GM12878 (cell line): ENCODE data around the gene NOL7. TPM values are rescaled to one million over a fixed set of nuclear protein-coding genes. Genes with fewer than 3 reads are reported as not detected.

ENCODE experiments used
- BHLHE40 ChIP-seq, 2 experiments: fragments of 450-650 bp in 1 of 2; IDR thresholded peaks; 2 replicates each; pipeline ENCODE4 v1.6.1; 2011 to 2017; ENCODE audit warnings: low read depth in 2 of 2, borderline replicate concordance in 1 of 2, improper control_type of control experiment in 1 of 2, low read length in 1 of 2, mild to moderate bottlenecking in 1 of 2
- CBX3 ChIP-seq: fragments of 200-600 bp; sonication (generic); IDR thresholded peaks from 2 replicates; pipeline ENCODE4 v1.6.1; 2016; ENCODE audit warnings: low read depth, borderline replicate concordance
- CEBPB ChIP-seq, 2 experiments: fragments of 150-350 bp in 1 of 2; IDR thresholded peaks; 2 replicates each; pipeline ENCODE4 v1.6.1; 2012 to 2014; ENCODE audit warnings: low read depth in 2 of 2, low read length in 2 of 2, borderline replicate concordance in 1 of 2, inconsistent platforms in 1 of 2
- CEBPZ ChIP-seq: fragments of 150-350 bp; IDR thresholded peaks from 2 replicates; pipeline ENCODE4 v1.6.1; 2016; ENCODE audit warnings: low read depth, low read length
- EGR1 ChIP-seq, 2 experiments: IDR thresholded peaks; 1 replicate in 1 of 2; 2 replicates in 1 of 2; pipeline ENCODE4 v1.6.1; 2011 to 2012; ENCODE audit warnings: low read depth in 2 of 2, low read length in 2 of 2, borderline replicate concordance in 1 of 2, mild to moderate bottlenecking in 1 of 2, moderate library complexity in 1 of 2
- EP300 ChIP-seq, 2 experiments: fragments of 150-350 bp in 1 of 2; IDR thresholded peaks; 2 replicates each; pipeline ENCODE4 v1.6.1; 2011 to 2012; ENCODE audit warnings: low read depth in 2 of 2, low read length in 2 of 2, borderline replicate concordance in 1 of 2, improper control_type of control experiment in 1 of 2, inconsistent platforms in 1 of 2; ENCODE audit not compliant: control insufficient read depth in 1 of 2
- ETV6 ChIP-seq, 2 experiments: fragments of 450-650 bp in 1 of 2; IDR thresholded peaks in 1 of 2; conservative IDR thresholded peaks in 1 of 2; 2 replicates each; pipeline ENCODE4 v1.6.1; 2014; ENCODE audit warnings: antibody characterized with exemption in 1 of 2, borderline replicate concordance in 1 of 2, low read depth in 1 of 2, mild to moderate bottlenecking in 1 of 2, moderate library complexity in 1 of 2
- EZH2 ChIP-seq: IDR thresholded peaks from 2 replicates; pipeline ENCODE4 v1.6.1; 2012; ENCODE audit warnings: low read depth, mild to moderate bottlenecking, control low read depth, inconsistent platforms, low read length, borderline replicate concordance; ENCODE audit not compliant: control insufficient read depth
- HDGF ChIP-seq: fragments of 450-650 bp; IDR thresholded peaks from 2 replicates; pipeline ENCODE4 v1.6.1; 2016; ENCODE audit warnings: antibody characterized with exemption
- MEF2A ChIP-seq: IDR thresholded peaks from 2 replicates; pipeline ENCODE4 v1.6.1; 2011; ENCODE audit warnings: low read depth, mild to moderate bottlenecking, low read length, moderate library complexity; ENCODE audit not compliant: insufficient read depth
- MYC ChIP-seq: IDR thresholded peaks from 2 replicates; pipeline ENCODE4 v1.6.1; 2011; ENCODE audit warnings: mild to moderate bottlenecking, low read length, moderate library complexity, inconsistent platforms; ENCODE audit not compliant: insufficient read depth, insufficient replicate concordance, insufficient read length, severe bottlenecking
- NR2F1 ChIP-seq: fragments of 450-650 bp; conservative IDR thresholded peaks from 2 replicates; pipeline ENCODE4 v1.6.1; 2017; ENCODE audit warnings: mild to moderate bottlenecking
- POLR2AphosphoS5 ChIP-seq: IDR thresholded peaks from 2 replicates; pipeline ENCODE4 v1.6.1; 2011; ENCODE audit warnings: mild to moderate bottlenecking, low read length, inconsistent platforms
- RAD51 ChIP-seq: fragments of 450-650 bp; IDR thresholded peaks from 2 replicates; pipeline ENCODE4 v1.6.1; 2016; ENCODE audit warnings: moderate library complexity, mild to moderate bottlenecking, inconsistent platforms
- RCOR1 ChIP-seq: conservative IDR thresholded peaks from 2 replicates; pipeline ENCODE4 v1.6.1; 2012; ENCODE audit warnings: low read depth, low read length, improper control_type of control experiment
- RELB ChIP-seq: fragments of 450-650 bp; IDR thresholded peaks from 2 replicates; pipeline ENCODE4 v1.6.1; 2017; ENCODE audit warnings: low read depth, mild to moderate bottlenecking, moderate library complexity
- SMAD1 ChIP-seq: fragments of 450-650 bp; IDR thresholded peaks from 2 replicates; pipeline ENCODE4 v1.6.1; 2018; ENCODE audit warnings: mild to moderate bottlenecking, low read depth; ENCODE audit not compliant: partially characterized antibody
- SMAD5 ChIP-seq: IDR thresholded peaks from 2 replicates; pipeline ENCODE4 v1.6.1; 2016; ENCODE audit warnings: antibody characterized with exemption, low read depth
- SP1 ChIP-seq: IDR thresholded peaks from one replicate; pipeline ENCODE4 v1.6.1; 2011; ENCODE audit warnings: low read depth, low read length
- SREBF2 ChIP-seq: IDR thresholded peaks from 2 replicates; pipeline ENCODE4 v1.6.1; 2012; ENCODE audit warnings: mild to moderate bottlenecking, low read length
- STAT3 ChIP-seq: IDR thresholded peaks from 2 replicates; pipeline ENCODE4 v1.6.1; 2011; ENCODE audit warnings: low read depth, low read length, improper control_type of control experiment
- YY1 ChIP-seq: IDR thresholded peaks from 2 replicates; pipeline ENCODE4 v1.6.1; 2011; ENCODE audit warnings: low read depth, mild to moderate bottlenecking, low read length
- ZBED1 ChIP-seq: IDR thresholded peaks from 2 replicates; pipeline ENCODE4 v1.6.1; 2016; ENCODE audit warnings: borderline replicate concordance
- ZNF24 ChIP-seq: fragments of 450-650 bp; IDR thresholded peaks from 2 replicates; pipeline ENCODE4 v1.6.1; 2017; ENCODE audit warnings: antibody characterized with exemption, mild to moderate bottlenecking
- ZSCAN29 ChIP-seq: fragments of 450-650 bp; IDR thresholded peaks from 2 replicates; pipeline ENCODE4 v1.6.1; 2017; ENCODE audit warnings: mild to moderate bottlenecking, moderate library complexity
- polyA plus RNA-seq, 11 experiments: library from polyadenylated mRNA; depleted of rRNA in 4 of 11; unstranded in 6 of 11; stranded (reverse) in 5 of 11; fragments of >200 nt; fragmentation: Nextera tagmentation in 4 of 11; fragmentation: Illumina TruSeq in 1 of 11; extraction: Ambion mirVana in 4 of 11; extraction: Trizol in 1 of 11; gene quantifications; 1 replicate in 1 of 11; 2 replicates in 10 of 11; pipeline versions ENCODE4 v1.2.1 to v1.2.3, GENCODE V29; 2011 to 2016; ENCODE audit warnings: inconsistent platforms in 2 of 11, missing spikeins in 2 of 11, low read depth in 1 of 11
- total RNA-seq, 4 experiments: library from RNA; depleted of rRNA in 3 of 4; stranded (reverse); fragments of >200 nt in 3 of 4; fragmentation: Illumina TruSeq in 1 of 4; extraction: Trizol in 1 of 4; gene quantifications; 2 replicates each; pipeline versions ENCODE4 v1.2.1 to v1.2.3, GENCODE V29; 2013 to 2021

The NOL7 gene
- total and polyA plus RNA-seq, 10 of the 15 experiments (the other 5 are each of a cell fraction or from before 2014, with no cell fraction given): 12.2 to 222 (median 86.2) TPM

GRCh38 chr6:13574571-13575376, 40.4 kb upstream of the NOL7 start, which contains the start of gene SIRT5 (continued):
- TF ChIP-seq EZH2 (no peak), MYC (no peak), ETV6 (conservative IDR thresholded peaks at IDR 0.05 in 1 of 2, IDR thresholded peaks at IDR 0.05 in 1 of 2; ENCODE audit: borderline replicate concordance in 1 of 2, low read depth in 1 of 2) (0 out of 4 replicates have a peak, but pooled peaks of 1 of the 2 experiments have one; percentile 13), SMAD1 (no peak), SMAD5 (peak; percentile 14; the same call in 1 of the 2 replicates), RAD51 (no peak), EP300 (IDR thresholded peaks at IDR 0.05; ENCODE audit: borderline replicate concordance in 1 of 2, control insufficient read depth in 1 of 2, low read depth in 2 of 2, low read length in 2 of 2) (0 out of 4 replicates have a peak, but pooled peaks of 1 of the 2 experiments have one; percentile 2), BHLHE40 (IDR thresholded peaks at IDR 0.05; ENCODE audit: borderline replicate concordance in 1 of 2, low read depth in 2 of 2, low read length in 1 of 2) (0 out of 4 replicates have a peak, but pooled peaks have one; percentile 16 to 33), HDGF (peak; percentile 70; the same call in 1 of the 2 replicates), EGR1 (IDR thresholded peaks at IDR 0.05; ENCODE audit: borderline replicate concordance in 1 of 2, low read depth in 2 of 2, low read length in 2 of 2) (no peak; a peak in 1 of 3 replicates), MEF2A (no peak), RCOR1 (no peak), NR2F1 (peak; percentile 93), CEBPB (IDR thresholded peaks at IDR 0.05; ENCODE audit: borderline replicate concordance in 1 of 2, low read depth in 2 of 2, low read length in 2 of 2) (no peak), ZNF24 (no peak), SREBF2 (no peak), RELB (peak; percentile 54; the same call in 1 of the 2 replicates), YY1 (peak; percentile 28; the same call in 1 of the 2 replicates), CEBPZ (no peak), CBX3 (no peak), STAT3 (no peak), POLR2AphosphoS5 (peak; percentile 48), ZSCAN29 (no peak), ZBED1 (no peak), SP1 (no peak)
